HG03175 (cell line): ENCODE data around the gene RFFL.
"Not testable (repeated sequence)": the region's sequence is repeated elsewhere in the genome, so short reads cannot be mapped to it uniquely, and the experiment has no call there.

Experiments
- ATAC-seq: cut with Tn5 transposase; IDR thresholded peaks from one replicate; pipeline ENCODE4 v1.9.1; 2021; ENCODE audit warnings: mild to moderate bottlenecking, moderate library complexity; ENCODE audit not compliant: unreplicated experiment

RFFL gene

DNA sequence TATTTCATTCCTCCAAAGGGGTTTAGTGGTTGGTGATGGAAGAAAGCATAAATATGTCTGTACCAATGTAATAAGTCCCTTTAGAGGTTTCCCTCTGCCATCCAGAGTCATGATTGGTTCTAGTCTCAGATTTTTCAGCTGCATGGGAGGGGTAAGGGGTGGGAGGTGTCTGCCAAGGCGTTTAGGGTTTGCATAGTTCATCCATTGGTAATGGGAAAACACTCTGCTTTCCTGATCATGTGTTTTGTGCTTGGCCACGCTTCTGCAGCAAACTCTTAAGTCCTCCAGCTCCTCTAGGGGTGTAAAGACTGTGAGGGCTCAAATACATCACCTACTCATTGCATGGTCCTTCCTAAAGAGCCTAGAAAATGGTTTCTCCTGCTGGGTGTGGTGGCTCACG, 53.4 kb downstream of the RFFL start:
- no peak for ATAC-seq

DNA sequence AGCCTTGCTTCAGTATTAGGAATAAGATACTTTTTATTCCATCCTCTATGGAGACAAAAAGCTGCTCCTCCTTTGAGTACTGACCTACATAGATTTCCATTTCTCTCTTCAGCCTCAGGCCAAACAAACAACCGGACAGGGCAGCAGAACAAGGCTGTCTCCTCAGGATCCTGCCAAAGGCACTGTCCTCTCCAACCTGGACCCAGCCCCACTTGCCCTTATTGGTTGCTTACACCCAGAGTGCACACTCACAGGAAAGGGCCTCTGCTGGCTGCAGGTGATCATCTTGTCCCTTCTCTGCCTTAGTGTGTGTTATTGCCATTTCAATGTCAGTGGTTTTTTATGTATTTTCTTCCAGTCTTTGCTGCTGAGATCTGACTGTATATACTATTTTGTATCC, 56.5 kb downstream of the RFFL start:
- ATAC-seq: no peak

- ATAC-seq: no peak
These were observed 57.2 kb downstream of the RFFL start for GRCh38 chr17:35006345-35006744.

GRCh38 chr17:35003778-35004177, 59.7 kb downstream of the RFFL start:
- no peak for ATAC-seq

- ATAC-seq: no peak
These were observed 60.5 kb downstream of the RFFL start for GRCh38 chr17:35002876-35003551.

DNA sequence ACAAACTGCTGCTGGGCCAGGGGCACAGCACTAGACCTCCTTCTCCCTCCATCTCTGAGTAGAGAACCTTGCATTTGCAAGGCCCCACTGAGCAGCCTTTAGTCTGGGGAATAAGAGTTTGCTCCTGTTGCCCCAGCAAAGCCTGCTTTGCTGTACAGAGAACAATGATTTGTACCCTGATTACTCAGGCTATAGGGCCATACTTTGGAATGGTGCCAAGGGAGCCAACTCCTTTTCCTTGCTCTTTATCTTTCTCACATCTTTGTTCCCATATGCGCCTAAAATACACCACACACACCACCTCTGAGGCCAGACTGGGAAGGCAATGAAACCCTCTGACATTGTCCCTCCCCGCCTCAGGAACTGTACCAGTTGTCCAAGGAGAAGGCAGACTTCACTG, 62.0 kb downstream of the RFFL start:
- no peak for ATAC-seq

DNA sequence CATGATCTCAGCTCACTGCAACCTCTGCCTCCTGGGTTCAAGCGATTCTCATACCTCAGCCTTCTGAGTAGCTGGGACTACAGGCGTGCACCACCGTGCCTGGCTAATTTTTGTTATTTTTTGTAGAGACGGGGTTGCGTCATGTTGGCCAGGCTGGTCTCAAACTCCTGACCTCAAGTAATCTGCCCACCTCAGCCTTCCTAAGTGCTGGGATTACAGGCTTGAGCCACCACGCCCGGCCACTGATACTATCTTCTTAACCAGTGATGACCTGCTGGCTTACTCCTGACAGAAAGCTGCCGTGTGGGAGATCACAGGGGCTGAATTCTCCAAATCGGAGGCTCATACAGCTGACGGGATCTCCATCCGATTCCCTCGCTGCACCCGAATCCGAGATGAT, 62.5 kb downstream of the RFFL start:
- ATAC-seq: not testable (repeated sequence)

DNA sequence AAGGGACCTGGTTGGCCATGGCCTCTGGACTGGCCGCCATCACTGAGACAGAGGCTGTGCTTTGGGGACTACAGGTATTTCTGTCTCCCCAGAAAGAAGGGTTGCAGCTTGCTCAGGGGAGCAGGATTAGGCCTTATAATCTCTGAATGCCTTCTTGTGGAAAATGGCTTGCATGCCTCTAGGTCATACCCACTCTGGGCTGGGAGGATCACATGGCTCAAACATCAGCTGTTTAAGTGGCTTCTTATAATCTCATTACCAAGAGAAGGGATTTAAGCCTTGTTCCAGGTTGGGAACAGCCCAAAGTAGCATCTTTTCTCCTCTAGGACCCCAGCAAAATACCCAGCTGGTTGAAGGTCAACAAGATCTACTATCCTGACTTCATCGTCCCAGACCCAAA, 64.1 kb downstream of the RFFL start:
- ATAC-seq: no peak

GRCh38 chr17:34998205-34998604, 65.3 kb downstream of the RFFL start:
- peak; percentile 55 for ATAC-seq

DNA sequence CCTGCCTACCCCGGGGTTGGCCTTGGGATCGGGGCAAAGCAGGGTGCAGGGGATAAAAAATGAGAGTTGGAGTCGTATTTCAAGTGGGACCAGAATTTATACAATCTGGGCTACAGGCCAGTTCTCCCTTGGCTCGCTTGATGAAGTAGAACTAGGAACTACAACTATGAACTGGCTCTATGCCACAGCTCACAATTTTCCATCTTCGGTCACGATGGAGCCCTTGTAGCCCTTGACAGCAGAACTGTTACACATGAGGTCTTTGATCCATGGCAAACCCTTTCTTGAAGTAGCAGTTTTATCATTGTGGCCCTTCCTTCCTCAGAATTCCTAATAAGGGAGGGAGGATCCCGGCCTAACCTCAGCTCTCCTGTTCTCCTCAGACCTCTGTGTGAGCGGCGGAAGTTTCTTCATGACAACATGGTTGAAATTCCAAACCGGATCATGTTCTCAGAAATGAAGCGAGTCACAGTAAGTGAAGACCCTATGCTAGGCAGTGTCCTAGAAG, 66.1 kb downstream of the RFFL start:
- no peak for ATAC-seq

GRCh38 chr17:34996422-34997285, 66.9 kb downstream of the RFFL start:
- ATAC-seq: no peak

- no peak for ATAC-seq
These were observed 70.5 kb downstream of the RFFL start for GRCh38 chr17:34993031-34993430.

DNA sequence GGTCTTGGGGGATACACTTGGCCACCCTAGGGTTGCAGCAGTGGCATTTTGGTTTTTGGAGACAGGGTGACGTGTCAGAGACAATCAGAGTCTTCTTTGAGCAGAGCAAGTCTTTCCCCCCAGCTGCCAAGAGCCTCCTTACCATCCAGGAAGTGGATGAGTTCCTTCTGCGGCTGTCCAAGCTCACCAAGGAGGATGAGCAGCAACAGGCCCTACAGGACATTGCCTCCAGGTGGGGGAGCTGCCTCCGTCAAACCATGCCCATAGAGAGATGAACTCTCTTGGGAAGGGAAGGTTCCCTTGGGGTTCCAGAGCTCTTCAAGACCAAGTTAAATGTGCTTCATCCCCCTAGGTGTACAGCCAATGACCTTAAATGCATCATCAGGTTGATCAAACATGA, 71.9 kb downstream of the RFFL start:
- no peak for ATAC-seq

DNA sequence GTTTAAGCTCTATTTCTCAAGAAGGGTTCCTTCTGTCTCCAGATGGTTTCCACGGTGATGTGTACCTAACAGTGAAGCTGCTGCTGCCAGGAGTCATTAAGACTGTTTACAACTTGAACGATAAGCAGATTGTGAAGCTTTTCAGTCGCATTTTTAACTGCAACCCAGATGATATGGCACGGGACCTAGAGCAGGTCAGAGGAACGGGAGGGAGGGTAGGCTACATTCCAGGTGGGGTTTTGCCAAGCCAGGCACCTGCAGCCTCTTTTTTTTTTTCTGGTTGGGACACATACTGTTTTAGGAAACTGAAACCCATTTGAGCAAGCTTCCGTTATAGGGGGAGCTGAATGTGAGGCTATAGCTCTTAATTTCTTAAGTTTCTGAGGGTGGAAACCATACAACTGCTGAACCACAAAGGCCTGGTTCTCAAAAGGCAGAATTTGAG, 72.6 kb downstream of the RFFL start:
- no peak for ATAC-seq

DNA sequence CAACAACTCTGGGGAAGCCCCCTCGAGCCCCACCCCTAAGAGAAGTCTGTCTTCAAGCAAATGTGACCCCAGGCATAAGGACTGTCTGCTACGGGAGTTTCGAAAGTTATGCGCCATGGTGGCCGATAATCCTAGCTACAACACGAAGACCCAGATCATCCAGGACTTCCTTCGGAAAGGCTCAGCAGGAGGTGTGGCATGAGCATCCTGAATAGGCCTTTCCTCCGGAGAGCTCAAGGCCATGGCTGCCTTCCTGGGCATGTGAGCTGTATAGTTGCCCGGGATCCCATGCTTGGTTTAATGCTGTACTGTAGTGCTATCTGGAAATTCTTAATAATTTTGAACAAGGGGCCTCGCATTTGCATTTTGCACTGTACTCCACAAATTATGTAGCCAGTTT, 74.0 kb downstream of the RFFL start:
- no peak for ATAC-seq

DNA sequence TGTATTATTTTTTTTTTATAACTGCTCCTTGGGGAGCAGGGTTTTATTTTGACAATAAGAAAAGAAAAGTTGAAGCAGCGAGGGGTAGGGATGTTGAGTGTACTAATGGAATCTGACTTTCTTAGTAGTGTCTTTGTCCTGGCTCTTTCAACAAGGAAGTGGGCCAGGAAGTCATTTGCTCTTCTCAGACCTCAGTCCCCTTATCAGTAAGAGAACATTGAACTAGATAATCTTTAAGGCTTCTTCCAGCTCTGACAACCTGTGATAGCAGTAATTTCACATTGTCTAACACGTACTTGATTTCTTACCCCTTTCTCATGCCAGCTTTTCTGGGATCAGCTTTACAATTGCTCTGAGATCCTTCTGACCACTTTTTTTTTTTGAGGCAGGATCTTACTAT, 74.9 kb downstream of the RFFL start:
- ATAC-seq: no peak

DNA sequence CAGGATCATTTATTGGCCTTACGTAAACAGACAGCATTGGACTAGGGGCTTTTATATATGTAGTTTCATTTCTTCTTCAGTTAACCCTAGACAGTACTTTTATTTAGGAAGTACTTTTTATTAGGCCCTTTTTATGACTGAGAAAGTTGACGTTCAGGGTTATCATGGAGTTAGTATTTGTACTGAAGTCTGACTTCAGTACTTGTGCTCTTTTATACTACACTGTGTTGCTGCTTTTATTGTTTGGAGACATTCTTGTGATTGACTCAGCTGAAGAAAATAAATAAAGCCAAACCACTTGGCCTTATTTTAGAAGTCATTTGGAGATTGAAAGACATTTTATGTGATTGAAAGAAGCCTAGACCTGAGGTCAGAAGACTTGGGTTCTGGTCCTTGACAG, 76.3 kb downstream of the RFFL start:
- no peak for ATAC-seq

GRCh38 chr17:34981538-34982241, 81.8 kb downstream of the RFFL start:
- ATAC-seq: no peak

DNA sequence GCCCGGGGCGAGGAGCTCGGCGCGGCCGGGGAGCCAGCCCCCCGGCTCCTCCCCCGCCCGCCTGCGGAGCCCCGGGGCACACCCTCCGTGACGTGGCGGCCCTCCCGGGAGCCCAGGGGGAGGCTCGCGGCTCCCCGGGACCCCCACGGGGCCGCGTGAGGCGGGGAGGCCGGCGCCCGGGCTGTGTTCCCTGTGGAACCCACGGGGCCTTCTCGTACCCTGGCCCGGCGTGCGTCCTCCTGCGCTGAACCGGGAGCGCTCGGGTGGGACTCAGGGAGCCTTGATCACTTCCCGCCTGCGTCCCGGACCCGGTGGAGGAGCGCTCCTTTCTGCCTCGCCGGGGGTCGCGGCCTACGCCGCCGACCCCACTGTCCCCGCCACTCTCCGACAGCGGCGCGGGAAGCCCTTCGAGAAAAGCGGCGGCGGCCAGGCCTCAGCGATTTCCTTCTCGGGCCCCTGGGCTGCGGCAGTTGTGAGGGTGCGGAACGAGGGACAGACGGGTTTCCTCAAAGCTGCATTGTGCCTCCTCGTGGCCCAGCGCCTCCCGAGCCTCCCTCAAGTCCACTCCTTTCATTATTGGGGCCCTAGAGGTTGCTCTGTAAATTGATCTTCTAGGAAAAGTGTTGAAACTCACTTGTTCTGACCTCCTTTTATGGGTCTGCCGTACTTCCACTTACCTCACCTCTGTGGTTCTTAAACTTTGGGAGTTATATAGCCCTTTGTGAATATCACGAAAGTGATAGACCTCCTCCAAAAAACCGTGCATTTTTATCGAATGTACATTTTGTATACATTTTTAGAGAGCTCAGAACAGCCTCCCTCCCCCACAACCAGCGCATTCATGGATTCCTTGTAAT, 82.6 kb downstream of the RFFL start:
- peak; percentile 80 for ATAC-seq

GRCh38 chr17:34980353-34980680, 83.2 kb downstream of the RFFL start, which contains the start of gene LIG3:
TSS of gene LIG3 (plus strand) at chr17:34980512. CDS start at chr17:34983006, 2,494 bp downstream.
- peak; percentile 78 for ATAC-seq
